Ishikawa (cell line): ENCODE results near the gene LCMT1.

ENCODE experiments used
- CEBPB ChIP-seq: IDR thresholded peaks from 2 replicates; pipeline ENCODE4 v1.6.1; 2012
- CREB1 ChIP-seq: IDR thresholded peaks from 2 replicates; pipeline ENCODE4 v1.6.1; 2012; ENCODE audit warnings: low read depth
- EGR1 ChIP-seq: IDR thresholded peaks from 2 replicates; pipeline ENCODE4 v1.6.1; 2012
- EP300 ChIP-seq: IDR thresholded peaks from 2 replicates; pipeline ENCODE4 v1.6.1; 2012; ENCODE audit warnings: borderline replicate concordance
- FOXM1 ChIP-seq: IDR thresholded peaks from 2 replicates; pipeline ENCODE4 v1.6.1; 2012; ENCODE audit warnings: low read depth, borderline replicate concordance
- NFIC ChIP-seq: IDR thresholded peaks from 2 replicates; pipeline ENCODE4 v1.6.1; 2012
- RAD21 ChIP-seq: IDR thresholded peaks from 2 replicates; pipeline ENCODE4 v1.6.1; 2012; ENCODE audit warnings: low read depth
- TAF1 ChIP-seq: IDR thresholded peaks from 2 replicates; pipeline ENCODE4 v1.6.1; 2012; ENCODE audit warnings: low read depth, mild to moderate bottlenecking
- TCF12 ChIP-seq: IDR thresholded peaks from 2 replicates; pipeline ENCODE4 v1.6.1; 2012; ENCODE audit warnings: low read depth
- TEAD4 ChIP-seq: IDR thresholded peaks from 2 replicates; pipeline ENCODE4 v1.6.1; 2012
- YY1 ChIP-seq: IDR thresholded peaks from 2 replicates; pipeline ENCODE4 v1.6.1; 2012; ENCODE audit warnings: low read depth
- ZBTB7A ChIP-seq: IDR thresholded peaks from 2 replicates; pipeline ENCODE4 v1.6.1; 2012; ENCODE audit warnings: low read depth
- TF ChIP-seq, protein P1 (sequence below): IDR thresholded peaks from 2 replicates; pipeline ENCODE4 v1.6.1; 2012; ENCODE audit warnings: low read depth, mild to moderate bottlenecking
- TF ChIP-seq, protein P2 (sequence below): IDR thresholded peaks from 2 replicates; pipeline ENCODE4 v1.6.1; 2012
- TF ChIP-seq, protein P3 (sequence below): IDR thresholded peaks from 2 replicates; pipeline ENCODE4 v1.6.1; 2012

The LCMT1 gene

DNA sequence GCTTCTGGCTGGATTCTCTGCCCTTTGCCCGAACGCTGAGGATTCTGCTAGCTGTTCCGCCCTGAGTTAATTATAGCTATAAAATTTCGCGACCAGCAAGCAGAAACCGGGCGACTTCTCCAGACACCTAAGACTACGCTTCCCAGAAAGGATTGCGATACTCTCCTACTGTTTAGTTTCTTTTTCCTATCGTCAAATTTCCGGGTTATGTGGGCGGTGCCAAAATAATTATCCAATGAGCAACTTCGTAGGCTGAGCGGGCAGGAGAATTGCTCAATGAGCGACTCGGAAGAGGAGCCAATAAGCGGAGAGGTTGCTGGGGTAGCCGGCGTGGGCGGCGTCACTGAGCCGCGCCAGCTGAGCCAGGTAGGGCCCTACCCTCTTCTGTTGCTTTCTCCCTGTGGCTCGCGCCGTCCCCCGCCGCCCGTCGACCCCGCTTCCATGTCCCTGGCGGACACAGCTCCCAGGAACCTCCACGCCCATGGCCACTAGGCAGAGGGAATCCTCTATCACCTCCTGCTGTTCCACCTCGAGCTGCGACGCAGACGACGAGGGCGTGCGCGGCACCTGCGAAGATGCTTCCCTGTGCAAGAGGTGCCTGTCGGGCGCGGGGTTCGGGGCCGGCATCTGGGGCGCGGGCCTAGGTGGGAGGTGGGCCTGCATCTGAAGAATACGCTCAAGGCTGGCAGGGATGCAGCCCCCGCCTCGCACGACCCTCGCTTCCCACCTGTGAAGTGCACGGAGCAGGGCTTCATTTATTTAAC, at the start of gene LCMT1:
Gene LCMT1, plus strand, starts transcription at position 340 of the 764 bp plus-strand sequence. Its CDS starts 142 bp downstream, at position 482.
- 0 out of 2 replicates have a peak, but pooled peaks have one; percentile 11 for TF ChIP-seq YY1
- no peak for TF ChIP-seq NFIC
- TF ChIP-seq TAF1, result peak; percentile 74
- 0 out of 2 replicates have a peak, but pooled peaks have one; percentile 7 for TF ChIP-seq TEAD4
- peak; percentile 85 for TF ChIP-seq CREB1
- TF ChIP-seq FOXM1, result no peak
- TF ChIP-seq RAD21, result no peak
- TF ChIP-seq, protein P1, sequence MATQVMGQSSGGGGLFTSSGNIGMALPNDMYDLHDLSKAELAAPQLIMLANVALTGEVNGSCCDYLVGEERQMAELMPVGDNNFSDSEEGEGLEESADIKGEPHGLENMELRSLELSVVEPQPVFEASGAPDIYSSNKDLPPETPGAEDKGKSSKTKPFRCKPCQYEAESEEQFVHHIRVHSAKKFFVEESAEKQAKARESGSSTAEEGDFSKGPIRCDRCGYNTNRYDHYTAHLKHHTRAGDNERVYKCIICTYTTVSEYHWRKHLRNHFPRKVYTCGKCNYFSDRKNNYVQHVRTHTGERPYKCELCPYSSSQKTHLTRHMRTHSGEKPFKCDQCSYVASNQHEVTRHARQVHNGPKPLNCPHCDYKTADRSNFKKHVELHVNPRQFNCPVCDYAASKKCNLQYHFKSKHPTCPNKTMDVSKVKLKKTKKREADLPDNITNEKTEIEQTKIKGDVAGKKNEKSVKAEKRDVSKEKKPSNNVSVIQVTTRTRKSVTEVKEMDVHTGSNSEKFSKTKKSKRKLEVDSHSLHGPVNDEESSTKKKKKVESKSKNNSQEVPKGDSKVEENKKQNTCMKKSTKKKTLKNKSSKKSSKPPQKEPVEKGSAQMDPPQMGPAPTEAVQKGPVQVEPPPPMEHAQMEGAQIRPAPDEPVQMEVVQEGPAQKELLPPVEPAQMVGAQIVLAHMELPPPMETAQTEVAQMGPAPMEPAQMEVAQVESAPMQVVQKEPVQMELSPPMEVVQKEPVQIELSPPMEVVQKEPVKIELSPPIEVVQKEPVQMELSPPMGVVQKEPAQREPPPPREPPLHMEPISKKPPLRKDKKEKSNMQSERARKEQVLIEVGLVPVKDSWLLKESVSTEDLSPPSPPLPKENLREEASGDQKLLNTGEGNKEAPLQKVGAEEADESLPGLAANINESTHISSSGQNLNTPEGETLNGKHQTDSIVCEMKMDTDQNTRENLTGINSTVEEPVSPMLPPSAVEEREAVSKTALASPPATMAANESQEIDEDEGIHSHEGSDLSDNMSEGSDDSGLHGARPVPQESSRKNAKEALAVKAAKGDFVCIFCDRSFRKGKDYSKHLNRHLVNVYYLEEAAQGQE, result no peak
- TF ChIP-seq ZBTB7A, result no peak
- TF ChIP-seq EGR1, result peak; percentile 96
- TF ChIP-seq, protein P2, sequence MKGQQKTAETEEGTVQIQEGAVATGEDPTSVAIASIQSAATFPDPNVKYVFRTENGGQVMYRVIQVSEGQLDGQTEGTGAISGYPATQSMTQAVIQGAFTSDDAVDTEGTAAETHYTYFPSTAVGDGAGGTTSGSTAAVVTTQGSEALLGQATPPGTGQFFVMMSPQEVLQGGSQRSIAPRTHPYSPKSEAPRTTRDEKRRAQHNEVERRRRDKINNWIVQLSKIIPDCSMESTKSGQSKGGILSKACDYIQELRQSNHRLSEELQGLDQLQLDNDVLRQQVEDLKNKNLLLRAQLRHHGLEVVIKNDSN, result no peak
- TF ChIP-seq TCF12, result peak; percentile 26
- TF ChIP-seq, protein P3, sequence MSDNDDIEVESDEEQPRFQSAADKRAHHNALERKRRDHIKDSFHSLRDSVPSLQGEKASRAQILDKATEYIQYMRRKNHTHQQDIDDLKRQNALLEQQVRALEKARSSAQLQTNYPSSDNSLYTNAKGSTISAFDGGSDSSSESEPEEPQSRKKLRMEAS, result peak; percentile 54; the same call in 1 of the 2 replicates
- peak; percentile 70; the same call in 1 of the 2 replicates for TF ChIP-seq CEBPB
- TF ChIP-seq EP300, result no peak

DNA sequence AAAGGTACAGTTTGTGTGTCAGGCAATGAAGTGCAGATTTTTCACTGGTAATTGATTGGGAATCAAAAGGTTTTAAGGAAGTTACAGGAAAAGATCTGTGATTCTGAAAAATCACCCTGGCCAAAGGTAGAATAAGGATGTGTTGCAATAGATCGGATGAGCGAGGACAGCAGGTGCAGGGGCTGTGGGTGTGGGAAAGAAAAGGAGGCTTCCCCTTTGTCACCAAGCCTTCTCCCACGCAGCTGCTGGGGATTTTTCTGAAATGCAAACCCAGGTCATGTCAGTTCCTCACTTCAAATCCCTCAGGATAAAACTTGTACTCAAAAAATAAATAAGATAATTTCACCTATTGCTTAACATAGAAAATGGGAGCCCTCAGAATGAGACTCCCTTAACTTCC, 48.4 kb upstream of the LCMT1 start:
- no peak for TF ChIP-seq NFIC
- TF ChIP-seq CEBPB, result no peak
- TF ChIP-seq TAF1, result no peak
- TF ChIP-seq, protein P3, result no peak
- TF ChIP-seq, protein P1, result no peak
- TF ChIP-seq FOXM1, result no peak
- TF ChIP-seq, protein P2, result no peak
- no peak for TF ChIP-seq TCF12
- no peak for TF ChIP-seq EGR1
- no peak for TF ChIP-seq TEAD4
- TF ChIP-seq EP300, result no peak
- TF ChIP-seq CREB1, result no peak
- TF ChIP-seq YY1, result no peak
- no peak for TF ChIP-seq RAD21
- TF ChIP-seq ZBTB7A, result no peak

DNA sequence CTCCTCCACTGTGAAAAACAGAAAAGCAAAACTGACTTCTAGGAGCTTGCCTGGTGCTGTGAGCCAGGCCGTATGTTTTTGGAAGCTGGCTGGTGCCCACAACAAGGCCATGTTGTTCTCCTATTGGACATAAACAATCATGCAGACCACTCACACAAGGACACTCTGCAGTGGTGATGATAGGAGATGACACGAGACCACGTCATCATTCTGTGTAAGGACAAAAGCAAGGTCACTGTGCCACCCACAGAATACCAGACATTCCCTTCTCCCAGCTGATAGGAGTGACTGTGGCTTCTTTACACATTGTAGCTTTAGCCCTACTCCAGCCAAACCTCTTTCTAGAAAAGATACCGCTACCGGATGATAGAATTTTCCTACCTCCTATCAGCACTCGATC, 47.7 kb upstream of the LCMT1 start:
- no peak for TF ChIP-seq CREB1
- TF ChIP-seq TCF12, result no peak
- no peak for TF ChIP-seq TAF1
- TF ChIP-seq, protein P2, result no peak
- TF ChIP-seq CEBPB, result no peak
- no peak for TF ChIP-seq NFIC
- no peak for TF ChIP-seq ZBTB7A
- TF ChIP-seq, protein P1, result no peak
- no peak for TF ChIP-seq FOXM1
- no peak for TF ChIP-seq EP300
- TF ChIP-seq YY1, result no peak
- TF ChIP-seq, protein P3, result no peak
- TF ChIP-seq TEAD4, result no peak
